Jurkat, Clone E6-1 (cell line): ENCODE results near the gene PPP1R1A.

Source experiments
- DNase-seq: peaks from one replicate; pipeline ENCODE4 v3.0.0-alpha.2; 2011; ENCODE audit warnings: low read depth, low spot score
- H3K4me3 ChIP-seq: 2 replicates; pipeline ENCODE4 v1.5.1; 2011; ENCODE audit warnings: mild to moderate bottlenecking, low read length, control low read depth, moderate library complexity

PPP1R1A gene

DNA sequence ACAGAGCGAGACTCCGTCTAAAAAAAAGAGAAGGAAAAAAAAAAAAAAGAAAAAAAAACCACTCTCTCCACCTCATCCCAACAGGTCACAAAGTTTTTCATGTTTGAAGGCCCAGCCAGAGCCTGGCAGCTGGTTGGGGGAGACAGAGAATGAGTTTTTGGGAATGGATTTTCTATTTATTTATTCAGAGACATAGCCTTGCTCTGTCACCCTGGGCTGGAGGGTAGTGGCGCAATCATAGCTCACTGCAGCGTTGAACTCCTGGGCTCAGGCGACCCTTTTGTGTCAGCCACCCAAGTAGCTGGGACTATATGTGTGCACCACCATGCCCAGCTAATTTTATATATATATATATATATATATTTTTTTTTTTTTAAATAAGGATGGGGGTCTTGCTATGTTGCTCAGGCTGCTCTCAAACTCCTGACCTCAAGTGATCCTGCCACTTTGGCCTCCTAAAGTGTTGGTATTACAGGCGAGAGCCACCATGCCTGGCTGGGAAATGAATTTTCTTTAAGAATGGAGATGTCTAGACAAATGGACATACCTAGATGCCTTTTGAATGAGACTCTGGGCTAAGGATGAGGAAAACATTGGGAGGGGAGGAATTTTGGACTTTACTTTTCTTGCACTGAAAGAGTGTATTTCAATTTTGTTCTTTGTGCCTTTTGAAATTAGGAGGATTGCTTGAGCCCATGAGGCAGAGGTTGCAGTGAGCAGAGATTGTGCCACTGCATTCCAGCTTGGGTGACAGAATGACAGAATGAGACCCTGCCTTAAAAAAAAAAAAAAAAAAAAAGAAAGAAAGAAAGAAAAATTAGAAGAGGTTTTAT, 16.9 kb upstream of the PPP1R1A start:
- DNase-seq, result no peak
- H3K4me3 ChIP-seq, result no peak overlapping the region

DNA sequence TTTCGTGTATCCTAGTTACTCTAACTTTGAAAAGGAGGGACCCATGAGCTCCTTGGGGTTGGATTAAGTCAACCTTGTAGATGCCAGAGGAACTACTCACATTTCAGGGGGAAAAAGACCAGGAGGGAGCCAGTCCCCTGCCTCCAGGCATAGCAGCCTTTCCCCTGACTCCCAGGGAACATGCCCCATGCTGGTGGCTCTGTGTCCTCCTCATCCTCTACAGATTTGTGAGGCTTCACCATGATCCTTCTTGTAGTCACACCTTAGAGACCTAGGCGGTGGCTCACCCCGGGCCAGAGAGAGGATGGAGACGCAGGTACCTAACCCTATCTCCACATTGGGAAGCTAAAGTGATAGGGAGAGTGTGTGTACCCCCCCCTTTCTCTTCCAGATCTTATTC, 16.0 kb upstream of the PPP1R1A start:
- DNase-seq, result no peak

DNA sequence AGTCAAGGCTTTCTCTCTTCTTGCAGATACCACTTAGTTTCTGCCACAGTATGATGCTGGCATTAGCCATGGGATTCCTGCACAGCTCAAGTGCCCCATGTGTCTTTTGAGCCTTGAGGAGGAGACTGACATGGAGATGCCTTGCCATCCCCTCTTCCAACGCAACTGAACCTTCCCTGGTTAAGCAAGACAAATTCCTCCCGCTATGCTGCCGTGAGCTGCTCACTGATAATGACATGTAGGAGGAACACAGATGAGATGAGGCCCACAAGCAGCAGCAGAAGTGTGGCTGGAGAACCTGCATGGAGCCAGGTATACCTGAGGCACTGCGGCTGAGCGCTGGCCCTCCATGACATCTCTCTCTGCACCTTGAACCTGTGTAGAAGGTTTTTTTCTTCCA, 15.4 kb upstream of the PPP1R1A start:
- no peak overlapping the region for H3K4me3 ChIP-seq
- no peak for DNase-seq

More for the DNA sequence above, 16.0 kb upstream of the PPP1R1A start:
- H3K4me3 ChIP-seq, result no peak overlapping the region

- H3K4me3 ChIP-seq, result no peak overlapping the region
- peak; percentile 80 for DNase-seq
Measured at GRCh38 chr12:54603173-54603814, 14.8 kb upstream of the PPP1R1A start.

DNA sequence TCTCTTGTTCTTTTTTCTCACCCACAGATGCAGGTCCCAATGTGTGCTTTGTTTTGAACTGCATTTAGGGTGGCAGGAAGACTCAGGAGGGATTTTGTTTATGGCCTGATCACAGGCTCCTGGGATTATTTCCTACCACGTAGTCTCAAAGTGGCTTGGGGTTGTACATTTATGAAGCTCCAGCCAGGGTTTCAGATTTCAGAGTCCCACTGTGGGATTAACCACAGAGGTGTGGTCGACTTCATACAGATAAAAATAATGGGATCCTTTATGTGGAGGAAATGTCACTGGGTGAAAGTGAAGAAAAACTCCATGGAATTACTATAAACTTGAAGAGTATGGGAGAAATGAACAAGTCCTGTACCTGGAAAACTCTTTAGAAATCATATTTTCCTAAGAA, 14.2 kb upstream of the PPP1R1A start:
- H3K4me3 ChIP-seq, result no peak overlapping the region

GRCh38 chr12:54601841-54602240, 13.4 kb upstream of the PPP1R1A start:
- H3K4me3 ChIP-seq, result no peak overlapping the region
- DNase-seq, result peak; percentile 17

More for the DNA sequence above, 14.2 kb upstream of the PPP1R1A start:
- DNase-seq, result no peak

DNA sequence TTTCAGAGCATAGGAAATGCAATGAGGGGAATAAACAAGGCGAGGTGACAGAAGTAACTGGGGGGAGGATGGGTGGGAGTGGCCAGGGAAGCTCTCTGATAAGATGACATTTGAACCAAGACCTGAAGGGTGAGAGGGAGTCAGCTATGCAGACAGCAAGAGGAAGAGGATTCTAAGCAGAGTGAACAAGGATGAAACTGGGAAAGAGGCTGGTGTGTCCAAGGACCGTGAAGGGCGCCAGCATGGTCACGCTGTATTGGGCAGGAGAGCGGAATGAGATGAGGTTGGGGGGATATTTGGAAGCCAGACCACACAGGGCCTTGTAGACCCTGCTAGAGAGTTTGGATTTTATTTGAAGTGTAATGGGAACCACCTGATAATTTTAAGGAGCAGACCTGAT, 10.5 kb upstream of the PPP1R1A start:
- DNase-seq, result no peak
- H3K4me3 ChIP-seq, result no peak overlapping the region

- peak; percentile 87 for DNase-seq
- no peak overlapping the region for H3K4me3 ChIP-seq
Measured at GRCh38 chr12:54596526-54596946, 8.1 kb upstream of the PPP1R1A start.

DNA sequence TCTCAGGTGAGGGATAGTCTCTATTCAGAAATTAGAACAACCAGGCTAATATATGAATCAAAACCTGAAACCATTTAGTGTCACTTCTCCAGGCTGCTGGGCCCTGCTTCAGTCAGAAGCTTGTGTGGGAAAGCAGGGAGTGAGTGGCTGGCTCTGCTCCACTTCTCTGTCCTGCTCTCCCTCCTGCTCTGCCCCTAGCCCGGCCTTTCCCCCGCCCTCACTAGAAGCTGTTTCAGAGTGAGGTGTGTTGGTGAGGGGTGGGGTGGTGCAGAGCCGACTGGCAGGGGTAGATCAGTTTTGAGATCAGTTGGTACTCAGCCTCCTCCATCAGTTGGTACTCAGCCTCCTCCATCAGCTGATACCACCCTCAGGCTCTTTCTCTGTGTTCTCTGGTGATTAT, 7.0 kb upstream of the PPP1R1A start:
- no peak overlapping the region for H3K4me3 ChIP-seq
- DNase-seq, result no peak

GRCh38 chr12:54593725-54594124, 5.3 kb upstream of the PPP1R1A start:
- DNase-seq, result no peak
- H3K4me3 ChIP-seq, result no peak overlapping the region

GRCh38 chr12:54593135-54593534, 4.7 kb upstream of the PPP1R1A start:
- DNase-seq, result no peak
- H3K4me3 ChIP-seq, result no peak overlapping the region

DNA sequence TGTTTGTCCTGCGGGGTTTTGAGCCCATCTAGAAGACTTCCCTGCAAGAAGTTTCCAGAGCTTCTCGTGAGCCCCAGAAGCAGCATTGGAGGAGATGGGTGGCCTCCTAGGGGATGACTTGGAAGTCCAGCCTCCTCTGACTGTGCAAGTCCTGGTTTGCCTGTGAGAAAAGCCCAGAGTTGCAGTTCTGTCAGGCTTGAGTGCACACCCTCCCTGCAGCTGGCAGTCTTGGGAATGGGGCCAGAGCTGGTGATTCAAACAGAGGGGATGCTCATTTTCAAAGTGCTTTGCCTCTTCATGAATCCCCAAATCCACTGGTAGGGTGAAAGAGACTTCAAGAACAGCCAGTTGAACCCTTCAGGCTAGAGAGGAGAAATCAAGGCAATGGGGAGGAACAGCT, 3.9 kb upstream of the PPP1R1A start:
- DNase-seq, result no peak

DNA sequence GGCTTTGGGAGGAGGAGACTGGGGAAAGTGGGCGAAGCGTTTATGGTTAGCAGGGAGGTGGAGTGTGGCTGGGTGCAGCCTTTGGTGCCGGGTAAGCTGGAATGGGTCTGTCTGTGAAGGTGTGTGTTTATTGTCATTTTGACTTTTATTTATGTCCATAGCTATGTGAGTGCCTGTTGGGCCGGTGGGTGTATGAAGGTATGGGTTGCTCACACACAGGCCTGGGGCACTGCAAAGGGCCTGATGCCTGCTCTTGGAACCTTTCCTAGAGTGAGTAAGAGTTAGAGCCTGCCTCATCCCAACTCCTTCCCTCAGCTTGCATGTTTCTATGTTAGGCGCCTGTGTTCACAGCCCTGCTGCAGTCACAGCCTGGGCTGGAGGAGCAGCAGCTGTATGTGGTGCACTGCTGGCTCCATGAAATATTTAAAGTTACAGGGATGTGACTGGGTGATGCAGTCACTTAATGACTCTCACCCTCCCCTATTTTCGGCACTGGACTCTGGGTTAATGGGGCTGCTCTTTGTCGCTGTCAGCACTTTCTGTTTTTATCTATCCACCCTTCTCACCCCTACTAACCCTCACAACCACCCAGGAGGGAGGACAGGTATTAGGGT, 2.6 kb upstream of the PPP1R1A start:
- no peak overlapping the region for H3K4me3 ChIP-seq
- DNase-seq, result no peak

More for the DNA sequence above, 3.9 kb upstream of the PPP1R1A start:
- no peak overlapping the region for H3K4me3 ChIP-seq

DNA sequence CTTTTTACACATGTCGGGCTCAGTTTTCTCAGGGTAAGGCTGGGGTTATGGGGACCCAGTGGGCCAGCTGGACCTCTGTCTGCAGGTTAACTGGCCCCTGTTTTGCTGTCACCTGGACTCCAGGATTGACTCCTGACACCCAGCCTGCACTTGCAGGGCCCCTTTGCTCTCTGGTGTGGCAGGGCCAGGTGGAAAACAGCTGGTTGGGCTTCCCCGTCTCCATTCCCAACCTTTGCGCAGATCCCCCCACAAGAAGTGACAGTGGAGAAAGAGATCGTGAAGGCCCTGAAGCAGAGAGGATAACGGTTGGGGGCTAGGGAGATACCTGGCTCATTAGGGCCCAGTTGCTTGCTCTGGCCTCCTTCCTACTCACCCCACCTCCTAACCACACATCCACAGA, 1.5 kb upstream of the PPP1R1A start:
- no peak overlapping the region for H3K4me3 ChIP-seq
- DNase-seq, result no peak

DNA sequence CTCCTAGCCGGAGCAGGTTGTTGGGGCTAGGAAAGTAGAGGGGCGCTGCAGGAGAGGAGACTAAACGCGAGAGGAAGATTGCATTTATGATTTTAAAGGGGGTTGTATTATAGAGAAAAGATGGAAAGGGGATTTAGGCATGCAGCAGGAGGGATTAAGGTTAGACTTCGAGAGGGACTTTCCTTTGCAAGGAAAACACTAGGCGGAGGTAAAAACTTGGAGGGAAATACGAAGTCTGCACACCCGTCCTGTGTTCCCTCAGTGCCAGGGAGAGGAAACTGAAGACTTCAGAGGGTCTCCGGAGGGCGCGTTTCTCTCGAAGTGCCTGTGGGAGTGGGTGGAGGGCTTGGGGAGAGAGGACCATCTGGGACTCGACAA, 420 bp upstream of the PPP1R1A start:
- H3K4me3 ChIP-seq, result no peak overlapping the region
- DNase-seq, result no peak

DNA sequence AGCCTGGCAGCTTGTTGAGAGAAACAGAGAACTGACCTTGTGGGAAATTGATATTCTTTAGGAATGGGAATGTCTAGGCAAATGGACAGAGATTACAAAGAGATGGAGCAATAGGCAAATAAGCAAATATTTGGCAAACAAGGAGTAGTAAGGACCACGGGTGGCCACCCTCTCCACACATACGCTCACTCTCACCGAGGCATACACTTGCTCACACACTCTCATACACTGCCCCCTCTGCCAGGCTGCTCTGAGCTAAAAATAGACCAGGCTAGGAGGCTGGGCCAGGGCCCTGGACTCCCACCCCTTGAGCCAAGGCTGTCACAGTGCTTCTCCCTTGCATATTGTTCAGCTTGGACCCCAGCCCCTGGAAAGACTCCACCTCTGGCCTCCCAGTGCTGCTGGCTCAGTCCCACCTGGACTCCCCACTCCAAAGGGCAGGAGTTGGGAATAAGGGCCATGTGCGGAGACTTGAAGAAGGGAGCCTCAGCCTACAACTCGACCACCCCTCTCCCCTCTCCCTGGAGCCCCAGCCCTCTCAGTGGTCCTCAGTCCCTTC, 1.1 kb downstream of the PPP1R1A start:
- no peak overlapping the region for H3K4me3 ChIP-seq
- no peak for DNase-seq

GRCh38 chr12:54586620-54587019, 1.8 kb downstream of the PPP1R1A start:
- no peak overlapping the region for H3K4me3 ChIP-seq
- DNase-seq, result no peak

GRCh38 chr12:54585243-54585642, 3.2 kb downstream of the PPP1R1A start:
- DNase-seq, result no peak

GRCh38 chr12:54584128-54584527, 4.3 kb downstream of the PPP1R1A start:
- no peak overlapping the region for H3K4me3 ChIP-seq
- DNase-seq, result no peak

More at GRCh38 chr12:54585243-54585642, 3.2 kb downstream of the PPP1R1A start:
- no peak overlapping the region for H3K4me3 ChIP-seq

- DNase-seq, result no peak
- H3K4me3 ChIP-seq, result no peak overlapping the region
Measured at GRCh38 chr12:54583726-54584125, 4.7 kb downstream of the PPP1R1A start.
